8988T (cell line): ENCODE data around the gene PAXIP1.

ENCODE experiments used
- DNase-seq: peaks from one replicate; pipeline ENCODE4 v3.0.0; 2011

The PAXIP1 gene

DNA sequence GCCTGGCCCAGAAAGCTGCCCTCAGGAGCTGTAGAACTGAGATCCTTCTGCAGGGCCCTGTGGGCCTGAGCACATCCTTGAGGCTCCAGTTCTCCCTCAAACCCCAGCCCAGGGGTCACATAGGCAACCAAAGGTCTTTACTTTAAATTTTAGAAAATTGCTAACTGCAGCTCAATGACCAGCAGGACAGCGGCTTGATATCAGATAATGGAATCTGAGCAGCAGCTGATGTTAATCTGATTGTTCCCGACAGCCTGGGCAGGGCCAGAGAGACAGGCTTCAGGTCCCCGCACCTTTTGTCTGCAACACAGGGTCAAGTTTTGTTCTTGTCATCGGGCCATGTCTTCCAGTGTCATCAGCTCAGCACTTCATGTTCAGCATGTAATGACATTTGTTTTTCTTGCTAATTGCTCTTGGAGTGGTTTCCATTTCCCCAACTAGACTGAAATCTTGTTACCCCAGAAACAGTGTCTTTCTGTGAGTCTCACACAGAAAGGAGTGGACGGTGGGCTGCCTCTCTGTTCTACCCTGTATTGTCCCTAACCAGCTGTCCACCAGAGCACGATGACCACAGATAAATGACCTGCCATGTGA is 91.0 kb downstream of the PAXIP1 start:
- no peak for DNase-seq

DNA sequence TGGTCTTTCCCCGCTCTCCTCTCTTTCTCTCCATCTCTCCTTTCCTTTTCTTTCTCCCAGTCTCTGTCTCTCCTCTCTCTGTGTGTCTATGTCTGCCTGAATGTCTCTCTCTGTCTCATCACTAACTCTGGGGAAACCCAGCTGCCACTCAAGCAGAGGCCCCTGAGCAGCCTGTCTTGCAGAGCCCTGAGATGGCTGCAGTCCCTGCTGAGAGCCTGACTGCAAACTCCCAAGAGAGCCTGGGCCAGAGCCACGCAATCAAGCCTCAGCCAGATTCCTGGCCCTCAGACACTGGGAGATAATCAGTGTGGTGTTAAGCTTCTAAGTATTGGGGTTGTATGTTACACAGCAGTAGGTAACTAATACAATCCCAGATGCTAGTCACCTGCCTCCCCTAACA is 91.5 kb downstream of the PAXIP1 start:
- no peak for DNase-seq

GRCh38 chr7:154910977-154911376 is 91.9 kb downstream of the PAXIP1 start:
- DNase-seq, result no peak

DNA sequence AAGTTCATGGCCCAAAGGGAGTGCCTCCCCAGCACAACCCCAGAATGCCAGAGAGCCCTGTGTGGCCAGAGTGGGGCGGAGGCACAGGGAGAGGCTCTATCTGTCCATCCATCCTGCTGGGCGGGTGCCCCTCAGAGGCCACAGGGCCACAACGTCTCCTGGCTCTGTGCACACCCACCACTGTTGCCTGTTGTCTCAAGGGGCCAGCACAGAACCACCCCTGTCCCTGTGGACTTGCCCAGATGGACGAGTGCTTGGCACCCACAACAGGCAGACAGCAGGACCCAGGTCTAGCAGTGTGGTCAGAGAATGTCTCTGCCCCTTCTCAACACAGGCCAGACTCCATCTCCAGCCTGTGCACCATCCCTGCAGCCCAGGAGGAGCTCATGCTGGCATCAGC is 92.8 kb downstream of the PAXIP1 start:
- no peak for DNase-seq

DNA sequence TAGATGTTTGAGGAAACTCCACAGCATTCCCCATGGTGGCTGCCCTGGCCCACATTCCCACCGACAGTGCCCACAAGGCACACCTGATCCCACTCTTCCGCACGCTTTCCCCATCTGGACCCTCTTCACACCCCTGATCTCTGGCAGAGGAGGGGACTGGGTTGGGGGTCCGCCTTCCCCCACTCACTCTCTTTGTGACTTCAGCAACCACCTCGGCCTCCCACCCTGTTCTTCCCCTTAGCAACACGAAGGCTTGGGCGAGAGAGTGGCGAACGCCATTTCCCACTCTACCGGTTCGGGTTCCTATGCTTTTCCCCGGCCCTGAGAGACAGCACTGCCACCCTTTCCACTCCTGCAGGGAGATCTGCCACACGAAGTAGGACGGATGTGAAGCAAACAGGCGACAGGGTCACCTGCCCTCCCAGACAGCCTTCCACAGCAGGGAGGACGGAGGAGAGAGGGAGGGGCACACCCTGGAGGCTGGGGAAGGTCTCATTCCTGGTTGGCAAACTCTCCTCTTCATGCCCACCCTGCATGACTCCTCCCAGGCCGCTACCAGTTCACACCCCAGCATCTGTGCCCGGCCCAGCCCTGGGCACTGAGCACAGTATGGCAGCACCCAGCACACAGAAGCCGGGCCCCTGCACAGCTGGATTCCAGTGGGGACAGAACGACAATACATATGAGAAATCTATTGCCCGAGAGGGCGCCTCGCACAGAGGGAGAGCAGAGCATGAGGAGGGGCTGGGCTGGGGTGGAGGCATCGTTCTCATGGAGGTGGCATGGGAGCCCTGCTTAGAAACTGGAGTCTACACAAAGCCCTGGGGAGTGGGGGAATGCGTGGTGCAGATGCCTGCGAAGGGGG is 93.5 kb downstream of the PAXIP1 start:
- no peak for DNase-seq

- DNase-seq, result no peak
These were observed 95.0 kb downstream of the PAXIP1 start for GRCh38 chr7:154907651-154908620.

GRCh38 chr7:154906736-154907355 is 96.1 kb downstream of the PAXIP1 start:
- DNase-seq, result no peak

DNA sequence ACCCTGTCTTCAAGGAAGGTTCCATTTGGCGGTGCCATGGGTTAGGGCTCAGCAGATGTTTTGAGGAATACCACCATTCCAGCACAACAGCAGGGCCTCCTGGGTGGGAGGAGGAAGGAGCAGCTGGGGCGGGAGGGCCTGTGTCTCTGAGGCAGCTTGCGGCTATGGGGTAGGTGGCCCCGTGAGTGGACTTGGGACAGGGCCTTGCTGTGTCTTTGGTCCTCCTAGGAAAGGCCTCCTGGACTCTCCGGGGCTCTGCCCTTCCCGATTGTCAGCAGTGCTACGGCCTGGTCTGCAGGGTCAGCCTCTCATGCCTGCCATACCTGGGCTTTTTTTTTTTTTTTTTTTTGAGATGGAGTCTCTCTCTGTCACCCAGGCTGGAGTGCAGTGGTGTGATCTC is 96.7 kb downstream of the PAXIP1 start:
- no peak for DNase-seq

- DNase-seq, result no peak
These were observed 97.3 kb downstream of the PAXIP1 start for GRCh38 chr7:154905615-154906014.

- no peak for DNase-seq
These were observed 97.8 kb downstream of the PAXIP1 start for GRCh38 chr7:154905146-154905545.

GRCh38 chr7:154903083-154903731 is 99.7 kb downstream of the PAXIP1 start:
- DNase-seq, result no peak

DNA sequence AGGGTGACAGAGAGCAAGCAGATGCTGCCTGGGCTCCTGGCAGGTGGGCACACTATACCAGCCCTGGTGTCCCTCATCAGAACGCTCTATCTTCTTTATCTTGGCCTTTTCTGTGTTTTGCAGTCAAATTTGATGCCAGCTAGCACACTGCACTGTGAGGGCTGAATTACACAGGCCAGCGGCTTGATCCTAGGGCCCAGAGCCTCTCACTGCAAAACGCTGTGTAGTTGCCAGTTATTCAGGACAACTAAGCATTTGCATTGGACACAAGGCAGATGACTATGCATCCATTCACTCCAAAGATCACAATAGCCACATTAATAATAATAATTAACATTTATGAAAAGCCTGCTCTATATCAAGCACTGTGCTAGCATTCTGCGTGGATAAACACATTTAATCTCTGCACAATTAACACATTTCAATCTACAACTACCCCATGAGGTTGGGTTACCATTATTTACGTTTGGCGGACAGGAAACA is 100.3 kb downstream of the PAXIP1 start:
- DNase-seq, result no peak

DNA sequence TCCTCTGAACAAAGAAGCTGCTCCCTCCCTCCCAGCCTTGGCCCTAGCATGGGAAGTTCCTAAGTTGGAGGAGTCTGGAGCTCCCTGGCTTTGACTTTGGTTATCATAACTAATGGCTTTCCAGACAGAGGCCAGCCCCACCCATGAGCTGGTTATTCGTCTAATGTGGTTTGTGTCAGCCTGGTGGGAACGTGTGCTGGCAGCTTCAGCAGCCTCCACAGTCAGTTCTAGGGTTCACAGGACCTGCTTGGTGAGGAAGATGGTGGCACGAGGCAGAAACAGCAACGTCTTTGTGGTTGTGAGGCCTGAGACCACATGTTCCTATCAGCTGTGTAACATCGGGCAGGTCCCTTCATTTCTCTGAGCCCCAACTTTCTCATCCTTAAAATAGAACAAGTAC is 103.1 kb downstream of the PAXIP1 start:
- no peak for DNase-seq

DNA sequence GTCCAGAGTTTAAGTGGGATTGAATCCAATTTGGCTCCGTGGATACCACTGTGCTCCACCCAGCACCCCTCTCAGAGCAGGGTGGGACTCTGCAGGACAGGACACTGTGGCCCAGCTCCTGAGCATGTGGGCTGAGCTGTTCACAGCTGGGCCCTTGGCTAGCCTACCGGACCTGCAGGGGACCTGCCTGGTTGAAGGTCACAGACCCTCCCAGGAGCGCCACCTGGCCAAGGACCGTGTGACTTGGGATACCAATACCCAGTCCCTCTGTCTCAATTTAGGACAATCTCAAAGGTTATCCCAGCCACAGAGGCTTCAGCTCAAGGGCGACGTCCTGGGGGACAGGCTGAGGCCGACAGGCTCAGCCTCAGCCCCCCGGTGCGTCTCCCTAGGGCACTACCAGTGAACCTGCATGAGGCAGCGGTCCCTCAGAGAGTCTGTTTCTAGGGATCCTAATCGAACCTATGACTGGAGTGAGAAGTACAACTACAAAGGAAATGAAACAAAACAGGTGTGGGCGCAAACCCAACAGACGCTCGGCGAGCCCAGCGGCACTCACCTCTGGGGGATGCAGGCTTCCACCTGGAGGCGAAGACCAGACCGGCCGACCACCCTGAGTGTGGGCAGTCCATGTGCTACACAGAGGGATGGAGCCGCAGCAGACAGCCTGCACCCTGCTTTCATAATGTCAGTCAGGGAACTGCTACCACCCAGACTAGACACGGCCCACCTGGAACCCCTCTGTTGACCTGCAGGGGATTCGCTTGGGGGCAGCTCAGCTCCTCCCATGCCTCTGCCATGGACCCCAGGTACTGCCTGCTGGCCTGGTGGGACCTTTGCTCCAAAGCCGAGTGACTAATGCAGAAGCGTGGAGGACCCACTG is 103.7 kb downstream of the PAXIP1 start:
- no peak for DNase-seq

DNA sequence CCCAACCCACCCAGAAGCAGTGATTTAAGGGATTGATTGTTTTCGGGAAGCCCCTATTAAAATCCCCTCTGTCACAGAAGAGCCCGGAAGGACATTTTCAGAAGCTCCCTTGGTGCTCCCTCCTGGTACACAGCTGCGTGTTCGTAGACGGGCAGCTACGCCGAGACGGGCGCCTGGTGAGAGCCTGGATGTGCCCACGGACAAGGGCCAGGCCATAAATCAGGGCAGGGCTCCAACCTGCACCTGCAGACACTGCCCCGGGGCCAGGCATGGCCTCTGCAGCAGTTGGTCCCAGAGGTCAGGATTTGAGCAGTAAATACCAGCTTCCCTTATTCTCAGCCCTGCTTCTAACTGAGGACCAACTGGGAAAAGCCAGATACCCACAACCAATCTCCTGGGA is 106.8 kb downstream of the PAXIP1 start:
- no peak for DNase-seq
